ENCODE results near the gene RAB13. TPM values are rescaled to one million over a fixed set of nuclear protein-coding genes. Genes with fewer than 3 reads are reported as not detected.

The RAB13 gene
- total RNA-seq, 1 donor from 2014 or later = 24.2 TPM

DNA sequence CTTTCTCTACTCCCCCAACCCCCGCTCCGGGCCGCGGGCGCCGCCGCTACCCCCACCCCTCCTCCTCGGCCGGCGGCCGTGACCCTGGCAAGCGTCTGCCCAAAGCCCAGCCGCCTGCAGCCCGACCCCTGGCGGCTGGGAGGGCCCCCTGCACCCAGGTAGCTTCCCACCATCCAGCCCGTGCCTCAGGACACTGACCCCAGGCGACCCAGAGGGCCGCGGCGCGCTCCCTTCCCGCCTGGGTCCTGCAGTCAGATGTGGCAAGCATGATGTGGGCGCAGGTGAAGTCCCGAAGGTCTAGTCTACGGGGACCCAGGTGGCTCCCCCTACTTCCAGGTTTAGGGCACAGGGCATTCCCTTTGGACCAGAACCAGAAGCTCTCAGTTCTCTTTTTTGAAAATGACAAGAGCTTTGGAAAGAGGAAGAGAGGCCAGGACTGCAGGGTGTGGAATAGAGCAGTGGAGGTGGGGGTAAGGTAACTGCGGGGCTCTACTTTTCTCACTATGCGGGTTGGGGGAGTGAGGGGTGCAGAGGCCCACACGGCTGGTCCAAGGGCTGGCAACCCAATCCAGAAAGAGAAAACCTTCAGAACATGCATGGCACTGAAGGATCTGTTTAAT lies 39.4 kb downstream of the RAB13 start, which contains the start of gene DENND4B:
DENND4B (minus strand) TSS at position 97 of the 620 bp plus-strand sequence. CDS start 2,344 bp downstream, outside the sequence.
- TF ChIP-seq, protein P1, sequence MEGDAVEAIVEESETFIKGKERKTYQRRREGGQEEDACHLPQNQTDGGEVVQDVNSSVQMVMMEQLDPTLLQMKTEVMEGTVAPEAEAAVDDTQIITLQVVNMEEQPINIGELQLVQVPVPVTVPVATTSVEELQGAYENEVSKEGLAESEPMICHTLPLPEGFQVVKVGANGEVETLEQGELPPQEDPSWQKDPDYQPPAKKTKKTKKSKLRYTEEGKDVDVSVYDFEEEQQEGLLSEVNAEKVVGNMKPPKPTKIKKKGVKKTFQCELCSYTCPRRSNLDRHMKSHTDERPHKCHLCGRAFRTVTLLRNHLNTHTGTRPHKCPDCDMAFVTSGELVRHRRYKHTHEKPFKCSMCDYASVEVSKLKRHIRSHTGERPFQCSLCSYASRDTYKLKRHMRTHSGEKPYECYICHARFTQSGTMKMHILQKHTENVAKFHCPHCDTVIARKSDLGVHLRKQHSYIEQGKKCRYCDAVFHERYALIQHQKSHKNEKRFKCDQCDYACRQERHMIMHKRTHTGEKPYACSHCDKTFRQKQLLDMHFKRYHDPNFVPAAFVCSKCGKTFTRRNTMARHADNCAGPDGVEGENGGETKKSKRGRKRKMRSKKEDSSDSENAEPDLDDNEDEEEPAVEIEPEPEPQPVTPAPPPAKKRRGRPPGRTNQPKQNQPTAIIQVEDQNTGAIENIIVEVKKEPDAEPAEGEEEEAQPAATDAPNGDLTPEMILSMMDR (IDR thresholded peaks at IDR 0.05; ENCODE audit: insufficient read depth, low read length, severe bottlenecking) = peak; percentile 93
- Histone ChIP-seq H3K36me3 (ENCODE audit: control insufficient read depth, insufficient read depth, low read length) (peaks cover 26% of the 10 kb centered on the region), H3K4me3 (ENCODE audit: low read depth, low read length) (peak within 1 kb of the TSS; percentile 75), H3K27me3 (ENCODE audit: control insufficient read depth, insufficient read depth, low read length) (no peaks in the 10 kb centered on the region)
- no peak for FAIRE-seq
- peak; percentile 44 for DNase-seq (ENCODE audit: low read depth)

DNA sequence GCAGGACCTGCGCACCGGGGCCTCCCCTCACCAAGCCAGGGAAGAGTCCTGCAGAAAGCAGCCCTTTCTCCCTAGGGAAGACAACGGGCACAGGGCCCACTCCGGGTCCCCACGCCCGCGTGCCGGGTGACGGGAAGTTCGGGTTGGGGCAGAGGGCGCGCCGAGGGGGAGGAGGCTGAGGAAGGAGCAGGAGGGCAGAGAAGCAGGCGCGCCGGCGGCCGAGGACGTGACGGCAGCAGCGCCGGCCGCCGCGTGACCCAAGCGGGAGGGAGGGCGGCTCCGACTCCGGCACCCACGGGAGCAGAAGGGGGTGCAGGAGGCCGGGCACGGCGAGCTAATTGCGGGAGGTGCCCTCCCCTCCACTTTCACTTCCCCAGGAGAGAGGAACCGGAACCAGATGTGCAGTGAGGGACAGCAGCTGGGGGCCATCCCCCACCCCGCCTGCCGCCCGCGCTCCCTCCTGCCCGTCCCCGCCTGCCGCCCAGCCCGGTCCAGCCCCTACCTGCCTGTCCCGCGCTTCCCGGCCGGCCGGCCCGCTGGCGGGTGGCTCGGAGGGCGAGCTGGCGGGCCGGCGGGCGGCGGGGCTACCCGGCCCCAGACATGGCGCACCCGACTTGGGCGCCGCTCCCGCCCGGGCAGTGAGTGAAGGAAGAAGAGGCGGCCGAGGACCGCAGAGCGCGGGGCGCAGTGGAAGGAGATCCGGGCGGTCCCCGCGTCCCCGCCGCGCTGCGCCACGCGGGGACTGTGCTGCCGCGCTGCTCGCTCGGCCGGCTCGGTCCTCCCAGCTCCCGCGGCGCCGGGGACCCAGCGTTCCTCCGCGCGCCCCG lies 40.1 kb downstream of the RAB13 start:
- peaks cover 21% of the 10 kb centered on the region for H3K36me3 ChIP-seq (ENCODE audit: control insufficient read depth, insufficient read depth, low read length)
- TF ChIP-seq, protein P1 (IDR thresholded peaks at IDR 0.05; ENCODE audit: insufficient read depth, low read length, severe bottlenecking) = no peak
- DNase-seq (ENCODE audit: low read depth) (peak; percentile 41), FAIRE-seq (no peak)
- H3K4me3 ChIP-seq (ENCODE audit: low read depth, low read length) = peak overlapping the region; percentile 75
- no peaks in the 10 kb centered on the region for H3K27me3 ChIP-seq (ENCODE audit: control insufficient read depth, insufficient read depth, low read length)

DNA sequence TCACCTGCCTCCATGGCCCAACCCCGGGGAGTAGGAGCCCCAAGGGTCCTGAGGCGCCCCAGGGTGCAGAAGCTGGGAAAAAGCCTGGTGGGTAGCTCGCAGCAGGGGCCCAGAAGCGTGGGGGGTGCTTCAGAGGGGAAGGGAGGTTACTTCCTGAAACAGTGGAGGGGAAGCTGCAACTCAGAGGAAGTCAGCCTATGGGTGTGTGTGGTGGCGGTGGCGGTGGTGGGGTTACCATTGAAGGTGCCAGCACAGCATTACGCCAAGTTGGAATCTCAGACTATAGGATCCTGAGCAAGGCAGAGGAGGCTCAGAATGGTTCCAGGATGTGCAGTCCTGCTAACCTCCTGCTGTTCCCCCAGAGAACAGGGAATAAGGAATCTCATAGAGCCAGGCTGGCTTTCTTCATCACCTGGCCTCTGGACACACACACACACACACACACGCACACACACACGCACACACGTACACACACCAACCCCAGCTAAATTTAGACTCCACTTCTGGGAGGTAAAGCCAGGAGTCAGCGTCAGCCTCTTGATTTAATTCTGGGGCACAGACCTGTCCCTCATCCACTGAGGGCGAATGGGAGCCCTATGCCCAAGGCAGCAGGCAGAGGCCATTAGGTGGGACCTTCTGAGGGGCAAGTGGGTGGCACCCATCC lies 40.9 kb downstream of the RAB13 start:
- peak; percentile 24 for DNase-seq (ENCODE audit: low read depth)
- FAIRE-seq = peak; percentile 7
- TF ChIP-seq, protein P1 (IDR thresholded peaks at IDR 0.05; ENCODE audit: insufficient read depth, low read length, severe bottlenecking) = no peak
- Histone ChIP-seq H3K4me3 (ENCODE audit: low read depth, low read length) (peak overlapping the region; percentile 75), H3K27me3 (ENCODE audit: control insufficient read depth, insufficient read depth, low read length) (no peaks in the 10 kb centered on the region), H3K36me3 (ENCODE audit: control insufficient read depth, insufficient read depth, low read length) (peaks cover 26% of the 10 kb centered on the region)

DNA sequence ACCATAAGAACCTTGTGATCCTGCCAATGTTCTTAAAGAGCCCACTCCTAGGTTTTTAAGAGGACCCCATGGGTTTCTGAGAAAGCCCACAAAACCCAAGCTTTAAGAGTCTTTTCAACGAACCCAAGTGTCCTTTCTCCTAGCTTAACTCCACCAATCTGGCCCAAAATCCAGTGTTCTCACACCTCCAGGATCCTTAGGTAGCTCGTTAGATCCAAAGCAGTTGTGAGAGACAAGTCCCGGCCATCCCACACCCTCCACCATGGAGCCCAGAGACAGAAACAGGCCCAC lies 41.4 kb downstream of the RAB13 start:
- Histone ChIP-seq H3K36me3 (ENCODE audit: control insufficient read depth, insufficient read depth, low read length) (peaks cover 27% of the 10 kb centered on the region), H3K27me3 (ENCODE audit: control insufficient read depth, insufficient read depth, low read length) (no peaks in the 10 kb centered on the region), H3K4me3 (ENCODE audit: low read depth, low read length) (no peak overlapping the region)
- TF ChIP-seq, protein P1 (IDR thresholded peaks at IDR 0.05; ENCODE audit: insufficient read depth, low read length, severe bottlenecking) = no peak
- DNase-seq (ENCODE audit: low read depth) = no peak
- no peak for FAIRE-seq

DNA sequence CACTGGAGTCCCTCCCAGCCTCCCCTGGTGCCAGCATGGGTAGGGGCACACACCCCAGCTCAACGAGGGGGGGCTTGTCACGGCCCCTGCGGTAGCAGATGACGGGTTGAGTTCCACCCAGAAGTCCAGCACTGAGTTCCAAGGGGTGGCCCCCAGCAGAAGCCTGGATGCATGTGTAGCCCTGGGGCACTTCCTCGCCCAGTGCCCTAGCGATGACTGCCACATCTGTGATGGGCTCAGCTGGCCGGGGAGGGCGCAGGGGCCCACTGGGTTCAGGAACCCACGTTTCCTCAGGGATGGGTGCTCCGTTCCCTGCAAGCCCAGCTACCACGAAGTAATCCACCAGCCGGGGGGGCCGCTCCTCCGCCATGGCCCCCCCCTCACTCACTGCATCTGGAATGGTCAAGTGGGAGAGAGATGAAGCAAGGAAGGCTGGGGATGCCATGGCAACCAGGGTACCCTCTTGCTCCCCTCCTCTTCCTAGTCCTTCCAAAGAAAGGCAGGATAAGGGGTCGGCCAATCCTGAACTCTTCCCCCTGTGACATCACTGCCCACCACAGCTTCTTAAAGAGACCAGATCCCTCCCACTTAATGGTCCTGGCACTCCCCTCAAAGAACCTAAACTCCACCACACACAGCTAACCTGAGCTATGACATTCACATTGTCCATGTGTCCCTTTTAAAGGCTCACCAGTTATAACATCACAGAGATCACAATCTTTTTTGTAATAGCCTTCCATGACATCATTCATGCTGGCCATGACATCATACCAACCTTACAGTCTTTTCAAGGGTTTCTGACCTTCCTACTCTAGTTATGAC lies 41.9 kb downstream of the RAB13 start:
- DNase-seq (ENCODE audit: low read depth) (no peak), FAIRE-seq (peak; percentile 18)
- H3K36me3 ChIP-seq (ENCODE audit: control insufficient read depth, insufficient read depth, low read length) = peaks cover 29% of the 10 kb centered on the region
- H3K4me3 ChIP-seq (ENCODE audit: low read depth, low read length) = no peak overlapping the region
- TF ChIP-seq, protein P1 (IDR thresholded peaks at IDR 0.05; ENCODE audit: insufficient read depth, low read length, severe bottlenecking) = no peak
- no peaks in the 10 kb centered on the region for H3K27me3 ChIP-seq (ENCODE audit: control insufficient read depth, insufficient read depth, low read length)
